CD4-positive, alpha-beta T cell treated with Interleukin-1 beta for 1 hour (primary cell): ENCODE results near the gene PHYKPL.
A peak's percentile ranks its signal among the peaks of the same experiment; 100 is the strongest.

Source experiments
- DNase-seq, 2 donors: peaks; one replicate each; pipeline ENCODE4 v3.0.0-alpha.2; 2020 to 2022

PHYKPL gene

GRCh38 chr5:178180141-178180863 lies 52.3 kb downstream of the PHYKPL start:
- DNase-seq: no peak

- no peak for DNase-seq
Observed at GRCh38 chr5:178177569-178177968, 55.0 kb downstream of the PHYKPL start.

GRCh38 chr5:178176791-178177190 lies 55.8 kb downstream of the PHYKPL start:
- DNase-seq: no peak

GRCh38 chr5:178174456-178174855 lies 58.1 kb downstream of the PHYKPL start:
- no peak for DNase-seq

- no peak for DNase-seq
Observed at GRCh38 chr5:178170455-178170854, 62.1 kb downstream of the PHYKPL start.

- no peak for DNase-seq
Observed at GRCh38 chr5:178165581-178165980, 67.0 kb downstream of the PHYKPL start.

- DNase-seq: peak; percentile 89 to 91
Observed at GRCh38 chr5:178163772-178164735, 68.5 kb downstream of the PHYKPL start.

- no peak for DNase-seq
Observed at GRCh38 chr5:178162481-178162880, 70.1 kb downstream of the PHYKPL start.

GRCh38 chr5:178160176-178160575 lies 72.4 kb downstream of the PHYKPL start:
- no peak for DNase-seq
